Memory B cell (primary cell): ENCODE data around the gene AMHR2.
"Not testable (repeated sequence)": the region's sequence is repeated elsewhere in the genome, so short reads cannot be mapped to it uniquely, and the experiment has no call there.

Experiments
- ATAC-seq: fragments of 150-1000 bp; cut with Tn5 transposase; 2 replicates; pipeline ENCODE4 v1.10.0; 2021; ENCODE audit warnings: low read depth, mild to moderate bottlenecking, moderate library complexity
- DNase-seq, 2 donors: peaks; one replicate each; pipeline ENCODE4 v3.0.0; 2022; ENCODE audit warnings: low spot score in 2 of 2
- H3K27ac Mint-ChIP-seq: one replicate; pipeline ENCODE4 v1.8.0; 2022; ENCODE audit warnings: mild to moderate bottlenecking, moderate library complexity, mixed read lengths
- H3K27me3 Mint-ChIP-seq: one replicate; pipeline ENCODE4 v1.8.0; 2022; ENCODE audit warnings: mixed read lengths
- H3K36me3 Mint-ChIP-seq: one replicate; pipeline ENCODE4 v1.8.0; 2022; ENCODE audit warnings: mild to moderate bottlenecking, mixed read lengths
- H3K4me1 Mint-ChIP-seq: one replicate; pipeline ENCODE4 v1.8.0; 2022; ENCODE audit warnings: mixed read lengths
- H3K4me3 Mint-ChIP-seq: one replicate; pipeline ENCODE4 v1.8.0; 2022; ENCODE audit warnings: mild to moderate bottlenecking, moderate library complexity, mixed read lengths
- H3K9me3 Mint-ChIP-seq: one replicate; pipeline ENCODE4 v1.8.0; 2022; ENCODE audit warnings: mixed read lengths

The AMHR2 gene

DNA sequence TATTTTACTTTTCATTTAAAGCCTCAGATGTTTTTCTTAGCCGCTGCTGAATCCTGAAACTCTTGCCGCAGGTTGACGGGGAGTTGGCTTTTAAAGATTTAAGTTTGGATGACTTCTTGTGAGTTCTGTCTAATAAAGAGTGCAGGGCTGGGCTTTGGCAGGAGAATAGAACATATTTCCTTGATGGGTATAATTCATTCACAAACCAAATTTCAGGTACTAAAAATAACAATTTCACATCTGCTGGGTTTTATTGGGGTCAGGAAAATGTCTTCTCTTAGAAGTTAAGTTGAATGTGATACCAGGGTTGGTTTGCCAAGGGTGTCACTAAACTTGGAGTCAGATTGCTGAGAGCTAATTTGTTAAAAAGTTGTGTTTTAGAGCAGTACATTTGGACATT, 34.0 kb upstream of the AMHR2 start:
- no peak overlapping the region for H3K27ac Mint-ChIP-seq
- H3K36me3 Mint-ChIP-seq, result peaks cover 16% of the 10 kb centered on the region
- H3K4me3 Mint-ChIP-seq, result peak overlapping the region; percentile 16
- H3K27me3 Mint-ChIP-seq, result no peaks in the 10 kb centered on the region
- H3K4me1 Mint-ChIP-seq, result peaks cover 24% of the 10 kb centered on the region
- DNase-seq (no peak), ATAC-seq (no peak)
- H3K9me3 Mint-ChIP-seq, result no peaks in the 10 kb centered on the region

- Mint-ChIP-seq H3K27ac (peak overlapping the region; percentile 55), H3K27me3 (no peaks in the 10 kb centered on the region), H3K4me3 (no peak overlapping the region), H3K9me3 (no peaks in the 10 kb centered on the region), H3K4me1 (peaks cover 20% of the 10 kb centered on the region), H3K36me3 (peaks cover 12% of the 10 kb centered on the region)
- no peak for DNase-seq
- ATAC-seq, result no peak
Observed at GRCh38 chr12:53391724-53392123, 31.9 kb upstream of the AMHR2 start.

DNA sequence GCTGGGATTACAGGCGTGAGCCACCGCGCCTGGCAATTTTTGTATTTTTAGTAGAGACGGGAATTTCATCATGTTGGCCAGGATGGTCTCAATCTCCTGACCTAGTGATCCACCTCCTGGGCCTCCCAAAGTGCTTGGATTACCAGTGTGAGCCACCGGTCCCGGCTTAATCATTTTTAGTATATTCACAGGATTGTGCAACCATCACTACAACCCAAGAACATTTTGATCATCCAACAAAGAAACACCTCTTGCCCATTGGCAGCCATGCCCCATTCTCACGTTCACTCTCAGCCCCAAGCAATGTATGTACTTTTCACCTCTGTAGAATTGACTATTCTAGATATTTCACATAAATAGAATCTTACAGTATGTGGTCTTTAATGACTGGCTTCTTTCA, 23.8 kb upstream of the AMHR2 start:
- no peak overlapping the region for H3K27ac Mint-ChIP-seq
- ATAC-seq, result no peak
- no peak overlapping the region for H3K4me3 Mint-ChIP-seq
- H3K27me3 Mint-ChIP-seq, result no peaks in the 10 kb centered on the region
- DNase-seq, result no peak
- H3K36me3 Mint-ChIP-seq, result peaks cover 11% of the 10 kb centered on the region
- no peaks in the 10 kb centered on the region for H3K9me3 Mint-ChIP-seq
- H3K4me1 Mint-ChIP-seq, result peaks cover 7% of the 10 kb centered on the region

- H3K36me3 Mint-ChIP-seq, result peaks cover 16% of the 10 kb centered on the region
- H3K27ac Mint-ChIP-seq, H3K27me3 Mint-ChIP-seq, H3K9me3 Mint-ChIP-seq, H3K4me1 Mint-ChIP-seq, DNase-seq, ATAC-seq, H3K4me3 Mint-ChIP-seq: not testable (repeated sequence)
Observed at GRCh38 chr12:53402351-53402750, 21.3 kb upstream of the AMHR2 start.

DNA sequence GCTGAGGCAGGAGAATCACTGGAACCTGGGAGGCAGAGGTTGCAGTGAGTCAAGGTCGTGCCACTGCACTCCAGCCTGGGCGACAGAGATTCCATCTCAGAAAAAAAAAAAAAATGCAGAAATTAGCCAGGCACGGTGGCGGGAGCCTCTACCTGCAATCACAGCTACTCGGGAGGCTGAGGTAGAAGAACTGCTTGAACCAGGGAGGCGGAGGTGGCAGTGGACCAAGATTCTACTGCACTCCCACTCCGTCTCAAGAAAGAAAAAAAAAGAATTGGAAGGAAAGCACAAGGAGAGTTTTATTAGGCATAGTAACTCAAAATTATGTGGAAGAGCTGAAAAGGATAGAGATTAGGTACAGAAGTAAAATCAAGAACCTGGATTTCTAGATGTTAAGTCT, 20.8 kb upstream of the AMHR2 start:
- H3K9me3 Mint-ChIP-seq, result no peaks in the 10 kb centered on the region
- ATAC-seq, result no peak
- no peaks in the 10 kb centered on the region for H3K27me3 Mint-ChIP-seq

DNA sequence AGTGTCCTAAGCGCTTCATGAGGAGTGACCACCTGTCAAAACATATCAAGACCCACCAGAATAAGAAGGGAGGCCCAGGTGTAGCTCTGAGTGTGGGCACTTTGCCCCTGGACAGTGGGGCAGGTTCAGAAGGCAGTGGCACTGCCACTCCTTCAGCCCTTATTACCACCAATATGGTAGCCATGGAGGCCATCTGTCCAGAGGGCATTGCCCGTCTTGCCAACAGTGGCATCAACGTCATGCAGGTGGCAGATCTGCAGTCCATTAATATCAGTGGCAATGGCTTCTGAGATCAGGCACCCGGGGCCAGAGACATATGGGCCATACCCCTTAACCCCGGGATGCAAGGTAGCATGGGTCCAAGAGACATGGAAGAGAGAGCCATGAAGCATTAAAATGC, 12.7 kb upstream of the AMHR2 start:
- Mint-ChIP-seq H3K4me3 (no peak overlapping the region), H3K9me3 (no peaks in the 10 kb centered on the region), H3K36me3 (peaks cover 34% of the 10 kb centered on the region), H3K4me1 (peaks cover 12% of the 10 kb centered on the region), H3K27ac (peak overlapping the region; percentile 45), H3K27me3 (no peaks in the 10 kb centered on the region)
- ATAC-seq (no peak), DNase-seq (no peak)

More for the DNA sequence above, 20.8 kb upstream of the AMHR2 start:
- no peak for DNase-seq
- H3K36me3 Mint-ChIP-seq, result peaks cover 16% of the 10 kb centered on the region
- H3K4me1 Mint-ChIP-seq, result peaks cover 5% of the 10 kb centered on the region
- H3K27ac Mint-ChIP-seq, result no peak overlapping the region
- H3K4me3 Mint-ChIP-seq, result no peak overlapping the region

DNA sequence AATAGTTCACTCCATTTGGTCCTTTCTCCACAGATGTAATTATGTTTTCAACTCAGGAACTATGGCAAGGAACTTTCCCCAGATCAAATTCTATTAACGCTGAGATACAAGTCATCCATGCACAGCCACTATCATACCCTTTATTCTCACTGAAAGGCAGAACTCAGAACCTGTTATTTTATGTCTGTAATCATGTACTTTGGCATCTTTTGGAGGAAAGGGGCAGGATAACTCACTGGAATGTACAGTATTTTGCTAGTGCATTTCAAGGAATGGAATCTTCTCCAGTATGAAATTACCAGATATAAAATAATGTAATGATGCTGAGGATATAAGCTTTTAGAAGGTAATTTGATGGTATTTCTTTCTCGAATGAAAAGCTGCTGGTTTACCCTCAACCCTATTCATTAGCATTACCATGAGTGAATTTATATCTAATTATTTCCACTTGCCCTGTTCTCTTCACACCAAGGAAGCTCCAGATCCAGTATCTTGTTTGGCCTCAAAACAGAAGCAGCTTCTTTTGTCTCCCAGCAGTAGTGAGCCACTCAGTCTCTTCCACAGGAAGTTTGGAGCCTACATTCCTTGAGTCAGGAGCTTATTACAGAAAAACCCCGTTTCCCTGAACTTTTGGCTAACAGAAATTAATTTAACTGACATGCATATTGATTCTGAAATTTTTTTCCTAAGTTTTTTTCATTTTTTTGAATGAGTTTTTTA, 10.0 kb upstream of the AMHR2 start:
- Mint-ChIP-seq H3K27me3 (no peaks in the 10 kb centered on the region), H3K36me3 (peaks cover 30% of the 10 kb centered on the region), H3K9me3 (no peaks in the 10 kb centered on the region), H3K4me1 (peaks cover 24% of the 10 kb centered on the region), H3K27ac (peak overlapping the region; percentile 7), H3K4me3 (no peak overlapping the region)
- DNase-seq (no peak), ATAC-seq (no peak)

GRCh38 chr12:53414756-53415417, 8.8 kb upstream of the AMHR2 start:
- peaks cover 24% of the 10 kb centered on the region for H3K36me3 Mint-ChIP-seq
- no peaks in the 10 kb centered on the region for H3K27me3 Mint-ChIP-seq
- no peak overlapping the region for H3K4me3 Mint-ChIP-seq
- H3K27ac Mint-ChIP-seq, result no peak overlapping the region
- DNase-seq (no peak), ATAC-seq (no peak)
- H3K9me3 Mint-ChIP-seq, result no peaks in the 10 kb centered on the region
- peaks cover 34% of the 10 kb centered on the region for H3K4me1 Mint-ChIP-seq

DNA sequence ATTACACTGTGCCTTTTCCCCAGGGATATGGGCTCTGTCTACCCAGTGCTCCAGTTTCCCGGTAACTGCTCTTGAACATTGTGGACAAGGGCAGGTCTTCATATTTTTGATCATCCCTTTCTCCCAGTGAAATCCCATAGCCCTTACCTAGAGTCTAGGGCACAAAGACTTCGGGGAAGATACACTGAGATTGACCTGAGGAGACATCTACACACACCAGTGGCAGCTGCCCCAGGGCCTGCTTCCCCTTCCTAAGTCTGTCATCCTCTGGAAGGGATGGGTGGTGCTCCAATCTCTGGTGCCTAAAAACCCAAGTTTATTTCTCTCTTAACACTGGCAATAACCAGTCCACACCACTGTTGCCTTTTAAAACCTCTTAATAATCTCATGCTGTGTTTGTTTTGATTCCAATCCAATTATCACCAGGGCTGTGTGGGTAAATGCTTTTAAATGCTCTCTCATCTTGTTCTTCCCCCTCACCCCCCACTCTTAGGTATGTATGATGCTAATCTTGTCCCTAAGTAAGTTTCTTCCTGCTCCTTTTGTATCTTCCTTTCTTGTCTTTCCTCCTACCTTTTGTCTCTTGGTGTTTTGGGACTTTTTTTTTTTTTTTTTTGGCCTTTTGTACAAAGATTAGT, 7.8 kb upstream of the AMHR2 start:
- peaks cover 34% of the 10 kb centered on the region for H3K4me1 Mint-ChIP-seq

GRCh38 chr12:53417291-53417816, 6.3 kb upstream of the AMHR2 start:
- Mint-ChIP-seq H3K27ac (peak overlapping the region; percentile 58), H3K4me3 (peak overlapping the region; percentile 6), H3K4me1 (peaks cover 33% of the 10 kb centered on the region)
- peak; percentile 71 for ATAC-seq
- DNase-seq, result peak in 1 of 2 donors; percentile 29
- not testable (repeated sequence) for H3K9me3 Mint-ChIP-seq, H3K36me3 Mint-ChIP-seq, H3K27me3 Mint-ChIP-seq

More for the DNA sequence above, 7.8 kb upstream of the AMHR2 start:
- H3K4me3 Mint-ChIP-seq, H3K27me3 Mint-ChIP-seq, ATAC-seq, H3K9me3 Mint-ChIP-seq, DNase-seq, H3K27ac Mint-ChIP-seq: not testable (repeated sequence)
- H3K36me3 Mint-ChIP-seq, result peaks cover 19% of the 10 kb centered on the region

DNA sequence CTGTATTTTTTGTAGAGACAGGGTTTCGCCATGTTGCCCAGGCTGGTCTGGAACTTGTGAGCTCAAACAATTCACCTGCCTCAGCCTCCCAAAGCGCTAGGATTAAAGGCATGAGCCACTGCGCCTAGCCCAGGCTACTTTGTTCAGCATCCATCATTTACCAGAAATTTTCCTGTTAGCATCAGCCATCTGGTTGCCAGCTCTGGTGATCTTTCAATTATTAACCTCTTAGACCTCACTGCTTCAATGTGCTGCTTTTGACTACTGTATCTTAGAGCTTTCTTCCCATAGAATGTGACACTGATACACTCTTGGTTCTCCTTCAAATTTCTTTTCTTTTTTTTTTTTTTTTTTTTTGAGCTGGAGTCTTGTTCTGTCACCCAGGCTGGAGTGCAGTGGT, 5.4 kb upstream of the AMHR2 start:
- Mint-ChIP-seq H3K9me3 (no peaks in the 10 kb centered on the region), H3K4me3 (no peak overlapping the region), H3K27me3 (no peaks in the 10 kb centered on the region), H3K27ac (no peak overlapping the region), H3K4me1 (peaks cover 27% of the 10 kb centered on the region), H3K36me3 (peaks cover 2% of the 10 kb centered on the region)
- DNase-seq (no peak), ATAC-seq (no peak)

DNA sequence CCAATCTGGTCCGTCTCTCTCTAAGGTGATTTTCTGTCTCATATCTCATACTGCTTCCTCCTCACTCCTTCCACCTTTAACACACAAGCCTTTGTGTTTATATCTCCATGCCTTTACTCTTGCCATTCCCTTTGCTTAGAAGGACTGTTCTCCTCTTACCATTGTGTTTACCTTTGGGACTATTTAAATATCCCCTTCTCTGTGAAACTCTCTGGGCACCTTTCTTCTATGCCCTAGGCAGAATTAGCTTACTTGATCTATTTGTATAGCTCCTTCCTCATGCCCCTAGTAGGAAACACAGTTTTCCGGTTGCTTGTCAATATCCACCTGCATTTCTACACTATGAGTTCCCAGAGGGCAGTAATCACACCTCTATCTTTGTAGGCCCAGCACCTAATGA, 3.9 kb upstream of the AMHR2 start:
- no peak overlapping the region for H3K4me3 Mint-ChIP-seq
- H3K9me3 Mint-ChIP-seq, result no peaks in the 10 kb centered on the region
- H3K4me1 Mint-ChIP-seq, result peaks cover 25% of the 10 kb centered on the region
- H3K27me3 Mint-ChIP-seq, result no peaks in the 10 kb centered on the region
- ATAC-seq (no peak), DNase-seq (no peak)
- no peaks in the 10 kb centered on the region for H3K36me3 Mint-ChIP-seq
- H3K27ac Mint-ChIP-seq, result peak overlapping the region; percentile 5

- H3K27ac Mint-ChIP-seq, result not testable (repeated sequence)
- peaks cover 21% of the 10 kb centered on the region for H3K4me1 Mint-ChIP-seq
Observed at GRCh38 chr12:53422247-53422646, 1.4 kb upstream of the AMHR2 start.

More at GRCh38 chr12:53422247-53422646, 1.4 kb upstream of the AMHR2 start:
- H3K9me3 Mint-ChIP-seq, H3K36me3 Mint-ChIP-seq, H3K27me3 Mint-ChIP-seq, H3K4me3 Mint-ChIP-seq, ATAC-seq, DNase-seq: not testable (repeated sequence)
